GM19452 (cell line): ENCODE results near the gene STPG1.

Experiments
- ATAC-seq: cut with Tn5 transposase; IDR thresholded peaks from one replicate; pipeline ENCODE4 v1.9.1; 2021; ENCODE audit not compliant: unreplicated experiment

The STPG1 gene

DNA sequence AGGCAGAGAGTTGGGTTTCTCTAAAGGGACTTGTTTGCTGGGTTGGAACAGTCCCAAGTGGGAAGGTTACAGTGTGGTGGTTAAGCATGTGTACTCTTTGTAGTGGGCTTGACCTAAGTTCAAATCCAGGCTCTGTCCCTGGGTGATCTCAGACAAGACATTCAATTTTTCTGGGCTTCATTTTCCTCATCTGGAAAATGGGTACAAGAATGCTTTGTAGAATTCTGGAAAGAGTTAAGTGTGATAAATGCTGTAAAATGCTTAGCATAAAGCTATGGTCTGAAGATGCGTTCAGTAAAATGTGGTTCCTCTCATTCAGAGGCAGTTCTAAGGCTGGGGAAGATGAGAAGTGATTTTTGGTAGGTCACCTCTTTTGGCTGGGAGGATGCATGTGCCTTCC, 93.6 kb downstream of the STPG1 start:
- ATAC-seq: no peak

DNA sequence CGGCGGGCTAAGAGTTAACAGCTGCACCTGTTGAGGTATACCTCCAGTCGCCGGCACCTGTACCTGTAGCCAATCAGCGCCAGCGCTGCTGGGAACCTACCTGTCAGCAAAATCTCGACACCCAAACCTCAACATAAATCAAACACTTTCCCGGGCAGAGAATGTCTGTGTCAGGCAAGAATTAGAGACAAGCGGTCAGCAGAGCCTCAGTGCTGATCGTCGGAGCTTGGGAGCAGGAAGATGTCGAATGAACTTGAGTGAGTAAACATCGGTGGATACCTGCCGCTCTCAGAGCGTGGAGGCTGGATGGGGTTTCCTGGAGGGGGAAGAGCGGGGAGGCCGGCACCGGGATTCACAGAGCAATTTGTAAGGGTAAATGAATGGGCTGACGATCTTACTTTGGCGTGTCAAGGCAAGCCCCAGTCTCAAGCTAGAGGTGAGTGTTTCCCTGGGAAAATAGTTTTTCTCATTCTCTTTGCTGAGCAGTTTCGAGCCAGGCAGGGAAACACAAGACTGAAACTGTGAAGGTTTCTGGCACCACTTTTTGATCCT, 94.2 kb downstream of the STPG1 start, which contains the start of gene GRHL3:
GRHL3 (plus strand) TSS at position 46 of the 552 bp plus-strand sequence; CDS start at position 241, 195 bp downstream.
- no peak for ATAC-seq

DNA sequence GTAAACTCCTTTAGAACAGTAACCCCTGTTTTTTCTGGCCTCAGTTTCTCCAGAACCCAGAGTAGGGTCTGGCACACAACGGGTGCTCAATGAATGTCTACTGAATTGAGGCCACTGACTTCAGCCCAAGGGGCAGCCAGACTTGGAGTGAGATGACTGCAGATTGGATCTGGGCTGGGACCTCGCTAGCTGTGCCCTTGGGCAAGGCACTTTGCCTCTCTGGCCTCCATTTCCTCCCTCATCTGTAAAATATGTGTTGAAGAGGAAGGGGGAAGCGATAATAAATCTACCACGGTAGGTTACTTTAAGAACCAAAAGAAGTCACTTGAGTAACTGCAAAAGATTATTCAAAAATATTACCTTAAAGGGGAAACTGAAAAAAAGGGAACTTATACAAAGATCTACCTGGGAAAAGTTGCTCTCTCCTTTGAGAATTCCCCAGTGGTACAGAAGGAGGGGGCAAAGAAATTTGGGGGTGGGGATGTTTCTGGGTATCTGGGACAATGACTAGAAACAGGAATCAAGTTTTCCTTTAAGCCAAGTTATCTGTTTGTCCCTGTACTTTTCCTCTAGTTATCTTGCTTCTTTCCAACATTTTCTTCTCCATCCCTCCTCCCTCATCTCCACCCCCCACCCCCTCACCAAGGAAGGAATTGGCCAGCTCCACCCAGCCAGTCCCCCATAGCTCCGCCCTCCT, 94.8 kb downstream of the STPG1 start:
- ATAC-seq: no peak

DNA sequence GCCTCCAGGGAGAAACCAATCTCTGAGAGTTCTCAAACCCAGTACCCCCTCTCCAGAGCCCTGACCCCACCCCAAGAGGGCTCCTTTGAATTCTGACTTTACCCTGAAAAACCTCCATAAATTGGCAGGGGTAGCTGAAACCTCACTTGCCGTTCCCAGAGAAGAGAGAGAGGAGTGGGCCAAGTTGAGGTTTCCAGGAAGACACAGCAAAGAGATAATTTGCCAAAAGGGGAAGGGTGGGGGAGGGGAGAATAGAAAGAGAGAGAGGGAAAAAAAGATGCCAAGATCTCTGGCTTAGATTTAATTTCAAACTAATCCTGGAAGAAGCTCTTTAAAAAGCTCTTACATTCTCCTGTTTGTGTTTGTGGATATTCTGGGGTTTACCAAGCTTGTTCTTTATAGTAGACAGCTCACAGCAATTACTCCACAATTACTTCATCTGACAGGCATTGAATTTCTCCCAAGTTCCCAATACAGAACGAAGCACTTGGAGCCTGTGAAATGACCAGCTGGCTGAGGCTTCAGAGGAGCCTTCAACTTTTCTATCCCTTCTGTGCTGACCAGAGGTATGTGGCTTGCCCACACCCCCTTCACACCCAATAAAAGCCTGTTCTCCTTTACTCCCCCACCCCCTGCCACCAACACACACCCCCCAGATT, 95.5 kb downstream of the STPG1 start:
- no peak for ATAC-seq

DNA sequence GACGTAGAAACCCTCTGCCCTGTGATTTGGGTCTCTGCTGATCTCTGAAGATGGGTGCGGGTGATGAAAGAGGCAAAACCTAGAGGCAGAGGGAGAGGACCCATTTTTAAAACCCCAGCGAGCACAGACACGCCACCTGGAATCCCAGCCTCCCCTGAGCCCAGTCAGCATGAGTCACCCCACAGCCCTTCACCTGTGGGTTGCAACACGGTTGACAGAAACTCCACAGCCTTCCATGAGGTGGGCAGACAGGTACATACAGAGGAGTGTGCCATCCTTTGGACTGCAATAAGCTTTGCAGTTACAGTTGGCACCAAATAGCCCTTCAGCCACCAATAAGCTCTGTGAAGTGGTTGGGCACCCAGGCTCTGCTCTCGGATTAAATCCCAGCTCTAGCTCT, 96.5 kb downstream of the STPG1 start:
- ATAC-seq: no peak

DNA sequence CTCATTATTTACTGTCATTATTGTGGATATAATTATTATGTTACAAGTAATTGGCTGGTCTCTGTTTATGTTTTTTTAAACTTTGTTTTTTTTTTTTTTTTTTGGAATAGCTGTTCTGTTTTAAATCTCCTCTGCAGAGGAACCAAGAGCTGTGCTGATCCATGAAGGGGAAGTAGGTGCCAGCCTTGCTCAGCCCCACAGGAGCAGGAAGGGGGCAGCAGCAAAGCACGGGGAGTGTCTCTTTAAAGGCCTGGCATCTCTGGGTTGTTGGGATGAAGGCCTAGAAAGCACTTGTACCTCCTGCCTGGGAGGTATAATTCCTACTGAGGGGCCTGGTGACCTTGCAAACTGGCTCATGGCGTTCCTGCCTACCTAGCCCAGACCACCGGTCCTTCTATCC, 96.9 kb downstream of the STPG1 start:
- no peak for ATAC-seq

DNA sequence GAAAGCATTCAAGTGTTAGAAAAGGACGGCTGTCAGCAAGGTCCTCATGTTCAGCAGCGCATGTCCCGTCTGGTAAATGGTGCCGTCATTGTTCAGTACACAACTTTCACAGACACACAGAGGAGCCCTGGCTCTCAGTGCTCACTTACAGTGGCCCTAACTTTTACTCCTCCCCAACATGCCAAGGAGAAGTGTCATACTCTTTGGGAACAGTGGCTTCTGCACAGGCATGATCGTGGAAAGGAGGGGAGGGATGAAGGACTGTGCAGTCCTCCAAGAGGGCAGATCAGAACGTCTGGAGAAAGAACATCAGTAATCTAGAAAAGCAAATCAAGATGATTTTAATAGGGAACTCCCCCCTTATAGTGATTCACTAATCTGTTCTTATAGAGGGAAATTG, 98.2 kb downstream of the STPG1 start:
- no peak for ATAC-seq

DNA sequence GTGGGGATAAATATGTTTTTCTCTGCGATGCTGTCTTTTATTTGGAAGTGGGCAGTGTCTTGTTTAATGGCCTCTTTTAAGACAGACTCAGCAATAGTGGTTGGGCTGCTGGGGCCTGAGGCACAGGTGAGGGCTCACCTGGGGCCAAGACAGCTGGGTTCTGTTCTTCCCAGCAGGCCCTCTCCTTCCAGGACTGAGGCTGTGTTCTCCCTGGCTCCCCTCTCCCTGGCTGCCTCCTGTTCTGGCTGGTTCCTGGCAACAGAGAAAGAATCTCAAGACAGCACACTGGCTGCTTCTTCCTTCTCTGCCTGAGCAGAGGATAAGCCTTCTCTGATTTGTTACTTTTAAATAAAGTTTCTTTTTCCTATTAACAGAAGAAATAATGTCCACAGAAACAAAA, 101.8 kb downstream of the STPG1 start:
- no peak for ATAC-seq

DNA sequence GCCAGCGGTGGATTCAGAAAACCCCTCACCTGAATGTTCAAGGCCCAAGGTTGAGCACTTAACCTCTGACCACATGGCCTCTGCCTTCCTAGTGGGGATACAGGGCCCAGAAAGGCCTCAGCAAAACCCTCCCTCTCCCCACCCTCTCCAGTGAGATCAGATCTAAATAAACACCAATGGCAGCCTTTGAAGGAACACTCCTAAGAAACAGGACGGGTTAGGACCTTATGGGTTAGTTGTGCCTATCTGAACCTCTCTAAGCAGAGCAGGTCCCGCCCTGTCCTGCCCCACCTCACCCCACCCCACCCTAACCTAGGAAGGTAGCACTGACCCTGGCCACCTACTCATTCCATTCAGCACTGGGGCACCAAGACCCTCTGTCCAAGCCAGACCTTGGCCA, 102.3 kb downstream of the STPG1 start:
- ATAC-seq: no peak

DNA sequence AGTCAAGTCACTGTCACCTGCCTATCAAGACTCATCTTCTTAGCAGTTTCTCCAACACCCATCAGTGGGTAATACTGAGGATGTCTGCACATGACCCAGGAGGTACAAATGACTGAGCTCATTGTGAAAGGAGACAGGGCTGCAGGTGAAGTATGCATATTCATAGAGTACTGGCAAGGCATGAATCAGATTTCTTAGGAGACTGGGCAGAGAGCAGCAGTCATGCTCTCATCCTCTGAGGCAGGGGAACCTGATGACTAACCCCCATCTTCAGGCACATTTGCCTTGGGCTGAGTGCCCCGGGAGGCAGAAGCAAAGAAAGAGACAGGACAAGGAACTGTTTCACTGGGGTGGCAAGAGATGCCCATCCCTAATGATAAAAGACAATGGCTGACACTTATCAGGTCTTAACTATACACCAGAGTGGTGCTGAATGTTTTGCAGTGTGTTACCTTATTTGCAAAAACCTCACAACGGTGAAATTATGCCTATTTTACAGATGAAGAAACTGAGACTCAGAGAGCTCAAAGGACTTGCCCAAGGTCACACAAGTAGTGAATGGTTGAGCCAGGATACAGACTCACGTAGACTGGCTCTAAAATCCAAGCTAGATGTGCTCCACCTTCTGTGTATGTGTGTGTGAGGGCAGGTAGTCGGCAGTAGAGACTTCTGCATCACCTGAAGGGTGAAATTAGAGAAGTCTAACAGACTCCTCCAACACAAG, 103.7 kb downstream of the STPG1 start:
- ATAC-seq: no peak

DNA sequence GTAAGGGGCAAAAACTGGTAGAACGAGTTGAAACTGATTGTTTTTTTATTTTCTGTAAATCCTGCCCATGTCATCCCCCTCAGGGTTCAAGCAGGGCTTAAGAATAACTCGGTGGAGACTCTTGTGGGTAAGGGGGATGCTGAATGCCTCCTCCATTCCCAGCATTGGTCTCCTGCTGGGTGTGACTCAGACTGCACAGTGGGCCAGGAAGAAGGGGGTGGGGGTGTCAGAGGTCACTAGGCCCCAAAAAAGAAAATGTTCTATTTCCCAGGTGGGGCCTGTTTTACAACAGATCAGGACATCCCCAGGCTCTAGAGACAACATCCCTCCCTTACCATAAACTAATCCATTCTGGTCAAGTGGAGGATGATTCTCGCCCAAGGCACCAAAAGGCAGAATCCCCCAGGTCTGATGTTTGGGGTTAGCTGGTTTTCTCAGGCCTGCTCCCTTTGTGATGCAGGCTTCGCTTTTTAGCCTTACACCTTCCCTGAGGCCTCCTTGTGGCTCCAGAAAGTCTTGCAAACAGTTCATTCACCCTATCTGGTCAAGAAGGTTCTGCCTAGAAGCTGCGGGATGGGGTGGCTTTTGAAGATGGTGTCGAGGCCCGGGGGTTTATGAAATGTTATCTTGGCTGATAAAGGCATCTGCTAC, 105.1 kb downstream of the STPG1 start:
- ATAC-seq: no peak
